GM12878 (cell line): ENCODE results near the gene ZNF823. TPM values are rescaled to one million over a fixed set of nuclear protein-coding genes. Genes with fewer than 3 reads are reported as not detected.

Source experiments
- ATAC-seq: fragments of 200-7000 bp; cut with Tn5 transposase; 3 replicates; pipeline ENCODE4 v1.9.1; 2020; ENCODE audit warnings: mild to moderate bottlenecking, moderate library complexity
- BruUV-seq: library from RNA; stranded (reverse); fragments of 400-500 nt; replicated peaks from 2 replicates; lab custom pipeline; 2021; lab: Mats Ljungman, UMichigan
- CTCF ChIA-PET: fragments of 300-600 bp; sonication (Branson Sonifier 250); formaldehyde crosslinking; extraction: SDS; loops from one replicate; lab custom pipeline; 2021; ENCODE audit warnings: inconsistent platforms; lab: Yijun Ruan, JAX
- POLR2A ChIA-PET: fragments of 350-600 bp; formaldehyde crosslinking; extraction: SDS; loops from one replicate; lab custom pipeline; 2021; ENCODE audit warnings: inconsistent platforms; lab: Charles Lee
- RAD21 ChIA-PET: fragments of 300-600 bp; sonication (Branson Sonifier 250); formaldehyde crosslinking; loops from one replicate; lab custom pipeline; 2023; ENCODE audit warnings: antibody characterized with exemption; ENCODE audit not compliant: unreplicated experiment; lab: Charles Lee
- SMC1A ChIA-PET: fragments of 300-600 bp; sonication (Branson Sonifier 250); formaldehyde crosslinking; loops from one replicate; lab custom pipeline; 2023; ENCODE audit not compliant: unreplicated experiment, uncharacterized antibody; lab: Charles Lee
- DNase-seq: peaks from one replicate; pipeline ENCODE4 v3.0.0-alpha.2; 2011; ENCODE audit warnings: low read depth, low spot score
- FAIRE-seq: peaks from 3 replicates; lab custom pipeline; 2011; peaks lifted over from hg19 to GRCh38; lab: Jason Lieb, UNC
- H2AFZ ChIP-seq: 2 replicates; pipeline ENCODE4 v1.6.0; 2011; ENCODE audit warnings: low read depth, low read length, control low read depth; ENCODE audit not compliant: control insufficient read depth
- H3K27ac ChIP-seq: 2 replicates; pipeline ENCODE4 v1.5.1; 2011; ENCODE audit warnings: control low read depth; ENCODE audit not compliant: control insufficient read depth, insufficient read depth
- H3K27me3 ChIP-seq, 2 experiments: replicated peaks in 1 of 2; 2 replicates each; pipeline versions ENCODE4 v1.6.0 to v1.6.1; 2011; ENCODE audit warnings: low read length in 1 of 2; ENCODE audit not compliant: control insufficient read depth in 2 of 2, insufficient read depth in 2 of 2
- H3K36me3 ChIP-seq, 2 experiments: 2 replicates each; pipeline ENCODE4 v1.5.1; 2011; ENCODE audit warnings: low read length in 1 of 2; ENCODE audit not compliant: control insufficient read depth in 2 of 2, insufficient read depth in 2 of 2
- H3K4me1 ChIP-seq: 2 replicates; pipeline ENCODE4 v1.6.1; 2011; ENCODE audit warnings: mild to moderate bottlenecking, low read length, moderate library complexity, mixed read lengths; ENCODE audit not compliant: control insufficient read depth, insufficient read depth
- H3K4me2 ChIP-seq: 2 replicates; pipeline ENCODE4 v1.6.0; 2011; ENCODE audit warnings: control low read depth; ENCODE audit not compliant: control insufficient read depth, insufficient read depth
- H3K4me3 ChIP-seq: fragments of 200-600 bp; sonication (generic); 2 replicates; pipeline ENCODE4 v1.5.1; 2016
- H3K79me2 ChIP-seq: 2 replicates; pipeline ENCODE4 v1.6.0; 2011; ENCODE audit warnings: low read length; ENCODE audit not compliant: control insufficient read depth, insufficient read depth
- H3K9ac ChIP-seq: 2 replicates; pipeline ENCODE4 v1.8.0; 2011; ENCODE audit warnings: low read length, control low read depth, mixed read lengths; ENCODE audit not compliant: control insufficient read depth, insufficient read depth
- H3K9me3 ChIP-seq: replicated peaks from 3 replicates; pipeline ENCODE4 v1.5.1; 2011; ENCODE audit warnings: mild to moderate bottlenecking, low read length; ENCODE audit not compliant: control insufficient read depth, insufficient read depth
- H4K20me1 ChIP-seq: 2 replicates; pipeline ENCODE4 v1.6.0; 2011; ENCODE audit not compliant: control insufficient read depth, insufficient read depth
- E2F8 ChIP-seq: fragments of 450-650 bp; IDR thresholded peaks from 2 replicates; pipeline ENCODE4 v1.6.1; 2018; ENCODE audit warnings: mild to moderate bottlenecking, low read depth, moderate library complexity; ENCODE audit not compliant: partially characterized antibody
- HSF1 ChIP-seq: fragments of 150-350 bp; IDR thresholded peaks from 2 replicates; pipeline ENCODE4 v1.6.1; 2014; ENCODE audit warnings: mild to moderate bottlenecking, low read depth, low read length
- MYC ChIP-seq: IDR thresholded peaks from 2 replicates; pipeline ENCODE4 v1.6.1; 2011; ENCODE audit warnings: mild to moderate bottlenecking, low read length, moderate library complexity, inconsistent platforms; ENCODE audit not compliant: insufficient read depth, insufficient replicate concordance, insufficient read length, severe bottlenecking
- NFIC ChIP-seq: IDR thresholded peaks from 2 replicates; pipeline ENCODE4 v1.6.1; 2012; ENCODE audit warnings: low read depth, mild to moderate bottlenecking, inconsistent platforms, low read length, moderate library complexity
- RCOR1 ChIP-seq: conservative IDR thresholded peaks from 2 replicates; pipeline ENCODE4 v1.6.1; 2012; ENCODE audit warnings: low read depth, low read length, improper control_type of control experiment
- in situ Hi-C: fragments of 300-500 bp; cut with MboI; formaldehyde crosslinking; loops from 9 replicates; pipeline ENCODE4 v1.14.3; 2018; ENCODE audit warnings: mixed read lengths
- intact Hi-C: fragments of 100-400 bp; cut with micrococcal nuclease; formaldehyde crosslinking; loops from one replicate; pipeline ENCODE4 v1.14.2; 2022; ENCODE audit not compliant: unreplicated experiment
- polyA plus RNA-seq, 11 experiments: library from polyadenylated mRNA; depleted of rRNA in 4 of 11; unstranded in 6 of 11; stranded (reverse) in 5 of 11; fragments of >200 nt; fragmentation: Nextera tagmentation in 4 of 11; fragmentation: Illumina TruSeq in 1 of 11; extraction: Ambion mirVana in 4 of 11; extraction: Trizol in 1 of 11; gene quantifications; 1 replicate in 1 of 11; 2 replicates in 10 of 11; pipeline versions ENCODE4 v1.2.1 to v1.2.3, GENCODE V29; 2011 to 2016; ENCODE audit warnings: inconsistent platforms in 2 of 11, missing spikeins in 2 of 11, low read depth in 1 of 11
- total RNA-seq, 4 experiments: library from RNA; depleted of rRNA in 3 of 4; stranded (reverse); fragments of >200 nt in 3 of 4; fragmentation: Illumina TruSeq in 1 of 4; extraction: Trizol in 1 of 4; gene quantifications; 2 replicates each; pipeline versions ENCODE4 v1.2.1 to v1.2.3, GENCODE V29; 2013 to 2021

The ZNF823 gene
- total and polyA plus RNA-seq, 10 of the 15 experiments (the other 5 are each of a cell fraction or from before 2014, with no cell fraction given) = 3.3 to 8.0 (median 4.5) TPM

DNA sequence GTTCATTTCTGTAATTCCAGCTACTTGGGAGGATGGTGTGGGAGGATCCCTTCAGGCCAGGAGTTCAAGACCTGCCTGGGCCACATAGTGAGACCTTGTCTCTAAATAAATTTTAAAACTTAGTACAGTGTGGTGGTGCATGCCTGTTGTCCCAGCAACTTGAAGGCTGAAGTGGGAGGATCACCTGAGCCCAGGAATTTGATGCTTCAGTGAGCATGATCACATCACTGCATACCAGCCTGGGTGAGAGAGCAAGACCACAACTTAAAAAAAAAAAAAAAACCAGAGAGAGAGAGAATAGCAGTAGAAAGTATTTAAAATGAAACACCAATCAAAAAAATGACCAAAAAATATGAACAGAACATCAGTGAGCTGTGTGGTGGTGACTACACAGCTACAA lies 7.1 kb upstream of the ZNF823 start:
- ChIA-PET CTCF (interaction anchor here (0.6 kb wide), 2 partner anchors 54 to 210 kb away, joined by 3 to 4 read pairs; no protein-coding TSS in a partner anchor), SMC1A (interaction anchor here (0.6 to 1.4 kb wide), 2 partner anchors 12 to 1487 kb away, joined by 3 to 4 read pairs; no protein-coding TSS in a partner anchor), RAD21 (no interaction called here), POLR2A (interaction anchor here (0.7 kb wide), 1 partner anchor 1311 kb away, joined by 4 read pairs; no protein-coding TSS in a partner anchor)
- Histone ChIP-seq H3K4me1 (no peaks in the 10 kb centered on the region), H3K79me2 (no peaks in the 10 kb centered on the region), H3K9ac (no peak overlapping the region), H2AFZ (no peak overlapping the region), H3K4me3 (no peak overlapping the region), H4K20me1 (no peaks in the 10 kb centered on the region), H3K27me3 (no peaks in the 10 kb centered on the region), H3K36me3 (no peaks in the 10 kb centered on the region), H3K27ac (no peak overlapping the region), H3K4me2 (no peak overlapping the region), H3K9me3 (no peaks in the 10 kb centered on the region)
- DNase-seq = no peak
- intact Hi-C loops (no loop called here), in situ Hi-C loops (no loop called here)
- no peak for ATAC-seq
- FAIRE-seq = no peak
- TF ChIP-seq RCOR1 (no peak), E2F8 (no peak), NFIC (no peak), HSF1 (no peak), MYC (no peak)
- BruUV-seq = no TSS peak
